ENCODE results near the gene DNAJC8. TPM values are rescaled to one million over a fixed set of nuclear protein-coding genes. Genes with fewer than 3 reads are reported as not detected.
A peak's percentile ranks its signal among the peaks of the same experiment; 100 is the strongest.

The DNAJC8 gene
- polyA plus RNA-seq, 3 donors = 140 to 179 (median 155) TPM

- no peak for DNase-seq (ENCODE audit: extremely low read depth in 1 of 11, low read depth in 9 of 11, low spot score in 4 of 11)
Observed at GRCh38 chr1:28236656-28237322, 4.0 kb upstream of the DNAJC8 start.

GRCh38 chr1:28235755-28236655 lies 3.2 kb upstream of the DNAJC8 start, which contains the start of gene ATP5IF1:
Gene ATP5IF1, plus strand, starts transcription at chr1:28236124. Its CDS starts 60 bp downstream, at chr1:28236184.
- peak; percentile 90 to 98 (median 95) for DNase-seq (ENCODE audit: extremely low read depth in 1 of 11, low read depth in 9 of 11, low spot score in 4 of 11)

- DNase-seq (ENCODE audit: extremely low read depth in 1 of 11, low read depth in 9 of 11, low spot score in 4 of 11) = no peak
Observed at GRCh38 chr1:28233264-28233606, 406 bp upstream of the DNAJC8 start.

GRCh38 chr1:28229996-28230395 lies 2.8 kb downstream of the DNAJC8 start:
- no peak for DNase-seq (ENCODE audit: extremely low read depth in 1 of 11, low read depth in 9 of 11, low spot score in 4 of 11)

GRCh38 chr1:28229089-28229488 lies 3.7 kb downstream of the DNAJC8 start:
- no peak for DNase-seq (ENCODE audit: extremely low read depth in 1 of 11, low read depth in 9 of 11, low spot score in 4 of 11)

- no peak for DNase-seq (ENCODE audit: extremely low read depth in 1 of 11, low read depth in 9 of 11, low spot score in 4 of 11)
Observed at GRCh38 chr1:28213315-28213714, 19.5 kb downstream of the DNAJC8 start.

GRCh38 chr1:28209700-28210099 lies 23.1 kb downstream of the DNAJC8 start:
- DNase-seq (ENCODE audit: extremely low read depth in 1 of 11, low read depth in 9 of 11, low spot score in 4 of 11) = no peak

- DNase-seq (ENCODE audit: extremely low read depth in 1 of 11, low read depth in 9 of 11, low spot score in 4 of 11) = peak in 5 of 11 donors; percentile 28 to 53 (median 31)
Observed at GRCh38 chr1:28208818-28209441, 23.9 kb downstream of the DNAJC8 start.

GRCh38 chr1:28205243-28205642 lies 27.6 kb downstream of the DNAJC8 start:
- DNase-seq (ENCODE audit: extremely low read depth in 1 of 11, low read depth in 9 of 11, low spot score in 4 of 11) = no peak

- no peak for DNase-seq (ENCODE audit: extremely low read depth in 1 of 11, low read depth in 9 of 11, low spot score in 4 of 11)
Observed at GRCh38 chr1:28200234-28200873, 32.5 kb downstream of the DNAJC8 start.

GRCh38 chr1:28199328-28200233 lies 33.2 kb downstream of the DNAJC8 start:
- no peak for DNase-seq (ENCODE audit: extremely low read depth in 1 of 11, low read depth in 9 of 11, low spot score in 4 of 11)

GRCh38 chr1:28197682-28198415 lies 35.0 kb downstream of the DNAJC8 start:
- DNase-seq (ENCODE audit: extremely low read depth in 1 of 11, low read depth in 9 of 11, low spot score in 4 of 11) = no peak

- no peak for DNase-seq (ENCODE audit: extremely low read depth in 1 of 11, low read depth in 9 of 11, low spot score in 4 of 11)
Observed at GRCh38 chr1:28196330-28196729, 36.5 kb downstream of the DNAJC8 start.

- no peak for DNase-seq (ENCODE audit: extremely low read depth in 1 of 11, low read depth in 9 of 11, low spot score in 4 of 11)
Observed at GRCh38 chr1:28195780-28196179, 37.0 kb downstream of the DNAJC8 start.

GRCh38 chr1:28194326-28195035 lies 38.3 kb downstream of the DNAJC8 start:
- no peak for DNase-seq (ENCODE audit: extremely low read depth in 1 of 11, low read depth in 9 of 11, low spot score in 4 of 11)

GRCh38 chr1:28193701-28194161 lies 39.1 kb downstream of the DNAJC8 start:
- DNase-seq (ENCODE audit: extremely low read depth in 1 of 11, low read depth in 9 of 11, low spot score in 4 of 11) = no peak

GRCh38 chr1:28190996-28191645 lies 41.7 kb downstream of the DNAJC8 start:
- DNase-seq (ENCODE audit: extremely low read depth in 1 of 11, low read depth in 9 of 11, low spot score in 4 of 11) = no peak

Measured in renal cortex interstitium (tissue), 11 donors.